ENCODE data around the gene CAMKMT.

- TF ChIP-seq, protein P1, sequence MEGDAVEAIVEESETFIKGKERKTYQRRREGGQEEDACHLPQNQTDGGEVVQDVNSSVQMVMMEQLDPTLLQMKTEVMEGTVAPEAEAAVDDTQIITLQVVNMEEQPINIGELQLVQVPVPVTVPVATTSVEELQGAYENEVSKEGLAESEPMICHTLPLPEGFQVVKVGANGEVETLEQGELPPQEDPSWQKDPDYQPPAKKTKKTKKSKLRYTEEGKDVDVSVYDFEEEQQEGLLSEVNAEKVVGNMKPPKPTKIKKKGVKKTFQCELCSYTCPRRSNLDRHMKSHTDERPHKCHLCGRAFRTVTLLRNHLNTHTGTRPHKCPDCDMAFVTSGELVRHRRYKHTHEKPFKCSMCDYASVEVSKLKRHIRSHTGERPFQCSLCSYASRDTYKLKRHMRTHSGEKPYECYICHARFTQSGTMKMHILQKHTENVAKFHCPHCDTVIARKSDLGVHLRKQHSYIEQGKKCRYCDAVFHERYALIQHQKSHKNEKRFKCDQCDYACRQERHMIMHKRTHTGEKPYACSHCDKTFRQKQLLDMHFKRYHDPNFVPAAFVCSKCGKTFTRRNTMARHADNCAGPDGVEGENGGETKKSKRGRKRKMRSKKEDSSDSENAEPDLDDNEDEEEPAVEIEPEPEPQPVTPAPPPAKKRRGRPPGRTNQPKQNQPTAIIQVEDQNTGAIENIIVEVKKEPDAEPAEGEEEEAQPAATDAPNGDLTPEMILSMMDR (IDR thresholded peaks at IDR 0.05) = no peak
- no peak for TF ChIP-seq POLR2A (IDR thresholded peaks at IDR 0.05)
These were observed 254.3 kb downstream of the CAMKMT start for GRCh38 chr2:44615950-44616518.

Measured in Peyer's patch (tissue), 4 donors.